Mesendoderm (in vitro differentiated cells): Measurements from ENCODE around the gene PRADC1.

Source experiments
- DNase-seq: peaks from one replicate; pipeline ENCODE4 v3.0.0; 2013
- H2AK5ac ChIP-seq: 2 replicates; pipeline ENCODE4 v1.6.1; 2013; ENCODE audit warnings: low read length, inconsistent platforms
- H2BK120ac ChIP-seq: 2 replicates; pipeline ENCODE4 v1.6.1; 2013; ENCODE audit warnings: low read depth, mild to moderate bottlenecking, low read length, moderate library complexity, mixed read lengths
- H2BK15ac ChIP-seq: replicated peaks from 2 replicates; pipeline ENCODE4 v1.6.1; 2013; ENCODE audit warnings: low read depth, mild to moderate bottlenecking, moderate library complexity
- H2BK5ac ChIP-seq: 2 replicates; pipeline ENCODE4 v1.6.1; 2013; ENCODE audit warnings: low read length, inconsistent platforms
- H3K18ac ChIP-seq: 2 replicates; pipeline ENCODE4 v1.6.1; 2013; ENCODE audit warnings: mild to moderate bottlenecking, low read length, mixed read lengths
- H3K23ac ChIP-seq: one replicate; pipeline ENCODE4 v1.6.1; 2013; ENCODE audit warnings: low read length
- H3K27ac ChIP-seq: 2 replicates; pipeline ENCODE4 v1.5.1; 2013; ENCODE audit warnings: low read depth, mild to moderate bottlenecking, inconsistent platforms, low read length, moderate library complexity
- H3K27me3 ChIP-seq: 2 replicates; pipeline ENCODE4 v1.6.1; 2013; ENCODE audit warnings: low read length, control low read depth, mild to moderate bottlenecking, inconsistent platforms; ENCODE audit not compliant: insufficient read depth, poor library complexity
- H3K36me3 ChIP-seq: 2 replicates; pipeline ENCODE4 v1.6.1; 2013; ENCODE audit warnings: low read length, inconsistent platforms; ENCODE audit not compliant: control insufficient read depth, insufficient read depth
- H3K4ac ChIP-seq: one replicate; pipeline ENCODE4 v1.6.1; 2013; ENCODE audit warnings: low read depth, mild to moderate bottlenecking, low read length, moderate library complexity
- H3K4me1 ChIP-seq: 2 replicates; pipeline ENCODE4 v1.6.1; 2013; ENCODE audit warnings: low read depth, low read length, inconsistent platforms; ENCODE audit not compliant: control insufficient read depth
- H3K4me2 ChIP-seq: 2 replicates; pipeline ENCODE4 v1.6.1; 2013; ENCODE audit warnings: low read length
- H3K4me3 ChIP-seq: 2 replicates; pipeline ENCODE4 v1.5.1; 2013; ENCODE audit warnings: mild to moderate bottlenecking, low read length
- H3K56ac ChIP-seq: one replicate; pipeline ENCODE4 v1.6.1; 2013; ENCODE audit warnings: low read length
- H3K79me1 ChIP-seq: 2 replicates; pipeline ENCODE4 v1.6.1; 2013; ENCODE audit warnings: low read length, inconsistent platforms
- H3K79me2 ChIP-seq: 2 replicates; pipeline ENCODE4 v1.6.1; 2013; ENCODE audit warnings: mild to moderate bottlenecking, low read length; ENCODE audit not compliant: control insufficient read depth, insufficient read depth
- H3K9ac ChIP-seq: 2 replicates; pipeline ENCODE4 v1.6.1; 2013; ENCODE audit warnings: low read length, inconsistent platforms
- H4K5ac ChIP-seq: one replicate; pipeline ENCODE4 v1.6.1; 2013; ENCODE audit warnings: low read length
- H4K8ac ChIP-seq: one replicate; pipeline ENCODE4 v1.6.1; 2013; ENCODE audit warnings: low read depth, mild to moderate bottlenecking, control low read depth, low read length, moderate library complexity
- WGBS: extraction: QIAGEN DNeasy Blood & Tissue Kit; methylation state at CpG from one replicate; pipeline ENCODE4 v1.1.7; 2013; ENCODE audit warnings: low lambda C conversion rate, missing lambda C conversion rate; ENCODE audit not compliant: insufficient coverage; ENCODE audit errors: extremely low coverage; 5-methylcytosine and 5-hydroxymethylcytosine counted together

Gene PRADC1

DNA sequence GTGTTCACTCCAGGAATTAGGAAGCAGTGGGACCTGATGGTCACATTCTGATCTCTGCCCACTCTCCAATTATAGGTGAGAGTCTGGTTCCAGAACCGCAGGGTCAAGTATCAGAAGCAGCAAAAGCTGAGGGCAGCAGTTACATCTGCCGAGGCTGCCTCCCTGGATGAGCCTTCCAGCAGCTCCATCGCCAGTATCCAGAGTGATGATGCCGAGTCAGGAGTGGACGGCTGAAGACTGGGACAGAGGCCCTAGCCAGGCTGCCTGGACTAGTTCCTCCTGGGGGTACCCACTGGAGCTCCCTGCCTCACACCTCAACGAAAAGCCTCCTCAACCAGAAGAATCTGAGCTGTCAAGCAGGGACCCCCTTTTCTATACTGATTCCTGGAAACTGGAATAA lies 22.3 kb downstream of the PRADC1 start:
- no peak overlapping the region for H2BK120ac ChIP-seq
- no peak overlapping the region for H3K9ac ChIP-seq
- no peaks in the 10 kb centered on the region for H3K4me1 ChIP-seq
- no peaks in the 10 kb centered on the region for H3K27me3 ChIP-seq
- no peak overlapping the region for H3K4me2 ChIP-seq
- H3K23ac ChIP-seq = no peak overlapping the region
- no peak overlapping the region for H4K5ac ChIP-seq
- H4K8ac ChIP-seq = no peak overlapping the region
- H2BK15ac ChIP-seq = no peak overlapping the region
- H3K56ac ChIP-seq = no peak overlapping the region
- no peak overlapping the region for H2AK5ac ChIP-seq
- DNase-seq = no peak
- no peaks in the 10 kb centered on the region for H3K36me3 ChIP-seq
- no peak overlapping the region for H3K18ac ChIP-seq
- peaks cover 3% of the 10 kb centered on the region for H3K79me1 ChIP-seq
- H3K27ac ChIP-seq = no peak overlapping the region
- no peak overlapping the region for H3K4ac ChIP-seq
- no peak overlapping the region for H2BK5ac ChIP-seq
- no CpG with 5 or more reads among the region's 6 CpGs for WGBS
- no peak overlapping the region for H3K4me3 ChIP-seq
- H3K79me2 ChIP-seq = peaks cover 11% of the 10 kb centered on the region

DNA sequence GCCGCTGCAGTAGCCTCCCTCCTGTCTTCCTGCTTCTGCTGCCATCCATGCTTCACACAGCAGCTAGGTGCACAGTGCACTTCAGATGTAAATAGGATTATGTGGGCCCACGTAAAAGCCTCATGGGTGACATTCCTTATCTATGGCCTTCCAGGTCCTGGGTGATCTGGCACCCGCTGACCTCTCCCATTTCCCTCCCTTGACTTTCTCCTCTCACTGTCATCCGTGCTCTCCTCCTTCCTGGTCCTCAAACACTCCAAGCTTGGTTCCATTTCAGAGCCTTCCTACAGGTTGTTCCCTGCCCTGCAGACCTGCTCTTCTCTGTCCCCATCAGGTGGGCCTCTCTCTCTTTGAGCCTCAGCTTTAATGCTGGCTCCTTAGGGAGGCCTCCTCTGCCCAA lies 23.0 kb downstream of the PRADC1 start:
- no peak overlapping the region for H3K27ac ChIP-seq
- peaks cover 4% of the 10 kb centered on the region for H3K79me2 ChIP-seq
- H3K27me3 ChIP-seq = no peaks in the 10 kb centered on the region
- H2AK5ac ChIP-seq = no peak overlapping the region
- H3K4ac ChIP-seq = no peak overlapping the region
- H2BK120ac ChIP-seq = no peak overlapping the region
- no peaks in the 10 kb centered on the region for H3K79me1 ChIP-seq
- no peak overlapping the region for H3K23ac ChIP-seq
- H3K9ac ChIP-seq = no peak overlapping the region
- no peaks in the 10 kb centered on the region for H3K36me3 ChIP-seq
- no CpG with 5 or more reads among the region's 4 CpGs for WGBS
- no peak for DNase-seq
- no peaks in the 10 kb centered on the region for H3K4me1 ChIP-seq
- H2BK5ac ChIP-seq = no peak overlapping the region
- no peak overlapping the region for H4K8ac ChIP-seq
- no peak overlapping the region for H3K56ac ChIP-seq
- H3K4me3 ChIP-seq = no peak overlapping the region
- H3K18ac ChIP-seq = no peak overlapping the region
- no peak overlapping the region for H4K5ac ChIP-seq
- H2BK15ac ChIP-seq = no peak overlapping the region
- no peak overlapping the region for H3K4me2 ChIP-seq

DNA sequence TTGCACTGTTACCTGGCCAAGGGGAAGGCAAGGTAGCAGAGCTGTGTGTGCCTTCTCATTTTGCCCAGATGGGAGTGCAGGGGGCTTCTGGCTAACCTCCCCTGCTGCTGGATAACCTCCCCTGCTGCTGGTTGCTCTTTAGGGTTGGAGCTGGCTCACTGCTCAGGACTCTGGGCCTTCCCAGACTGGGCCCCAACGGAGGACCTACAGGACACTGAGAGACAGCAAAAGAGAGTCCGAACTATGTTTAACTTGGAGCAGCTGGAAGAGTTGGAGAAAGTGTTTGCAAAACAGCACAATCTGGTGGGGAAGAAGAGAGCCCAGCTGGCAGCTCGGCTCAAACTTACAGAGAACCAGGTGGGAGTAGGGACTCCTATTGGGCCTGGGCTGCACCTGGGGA lies 24.8 kb downstream of the PRADC1 start:
- H2BK120ac ChIP-seq = no peak overlapping the region
- no peak overlapping the region for H2BK15ac ChIP-seq
- no peaks in the 10 kb centered on the region for H3K36me3 ChIP-seq
- H4K5ac ChIP-seq = no peak overlapping the region
- H3K79me1 ChIP-seq = no peaks in the 10 kb centered on the region
- no peak overlapping the region for H3K4ac ChIP-seq
- H3K18ac ChIP-seq = no peak overlapping the region
- no peak overlapping the region for H4K8ac ChIP-seq
- no peak for DNase-seq
- H2BK5ac ChIP-seq = no peak overlapping the region
- H3K27ac ChIP-seq = no peak overlapping the region
- H3K79me2 ChIP-seq = no peaks in the 10 kb centered on the region
- H3K9ac ChIP-seq = no peak overlapping the region
- peaks cover 1% of the 10 kb centered on the region for H3K27me3 ChIP-seq
- no peak overlapping the region for H3K4me3 ChIP-seq
- H2AK5ac ChIP-seq = no peak overlapping the region
- no peak overlapping the region for H3K4me2 ChIP-seq
- no CpG with 5 or more reads among the region's 3 CpGs for WGBS
- no peaks in the 10 kb centered on the region for H3K4me1 ChIP-seq
- H3K23ac ChIP-seq = no peak overlapping the region
- H3K56ac ChIP-seq = no peak overlapping the region

DNA sequence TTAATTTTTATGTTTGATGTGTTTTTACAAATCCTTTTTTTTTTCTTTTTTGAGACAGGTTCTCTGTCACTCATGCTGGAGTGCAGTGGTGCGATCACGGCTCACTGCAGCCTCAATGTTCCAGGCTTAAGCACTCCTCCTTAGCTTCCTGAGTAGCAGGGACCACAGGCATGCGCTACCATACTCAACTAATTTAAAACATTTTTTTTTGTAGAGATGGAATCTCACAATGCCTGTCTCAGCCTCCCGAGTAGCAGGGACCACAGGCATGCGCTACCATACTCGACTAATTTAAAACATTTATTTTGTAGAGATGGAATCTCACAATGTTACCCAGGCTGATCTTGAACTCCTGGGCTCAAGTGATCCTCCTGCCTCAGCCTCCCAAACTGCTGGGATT lies 27.4 kb downstream of the PRADC1 start:
- H3K23ac ChIP-seq = no peak overlapping the region
- peaks cover 7% of the 10 kb centered on the region for H3K27me3 ChIP-seq
- no peak overlapping the region for H2AK5ac ChIP-seq
- H3K79me2 ChIP-seq = no peaks in the 10 kb centered on the region
- WGBS = no CpG with 5 or more reads among the region's 6 CpGs
- H2BK120ac ChIP-seq = no peak overlapping the region
- no peak overlapping the region for H3K56ac ChIP-seq
- no peak overlapping the region for H3K4ac ChIP-seq
- H3K4me3 ChIP-seq = no peak overlapping the region
- H2BK15ac ChIP-seq = no peak overlapping the region
- H4K8ac ChIP-seq = no peak overlapping the region
- H3K4me1 ChIP-seq = no peaks in the 10 kb centered on the region
- no peak overlapping the region for H3K4me2 ChIP-seq
- no peak for DNase-seq
- H3K36me3 ChIP-seq = no peaks in the 10 kb centered on the region
- H3K9ac ChIP-seq = no peak overlapping the region
- no peak overlapping the region for H3K27ac ChIP-seq
- no peak overlapping the region for H4K5ac ChIP-seq
- no peak overlapping the region for H2BK5ac ChIP-seq
- no peaks in the 10 kb centered on the region for H3K79me1 ChIP-seq
- no peak overlapping the region for H3K18ac ChIP-seq

DNA sequence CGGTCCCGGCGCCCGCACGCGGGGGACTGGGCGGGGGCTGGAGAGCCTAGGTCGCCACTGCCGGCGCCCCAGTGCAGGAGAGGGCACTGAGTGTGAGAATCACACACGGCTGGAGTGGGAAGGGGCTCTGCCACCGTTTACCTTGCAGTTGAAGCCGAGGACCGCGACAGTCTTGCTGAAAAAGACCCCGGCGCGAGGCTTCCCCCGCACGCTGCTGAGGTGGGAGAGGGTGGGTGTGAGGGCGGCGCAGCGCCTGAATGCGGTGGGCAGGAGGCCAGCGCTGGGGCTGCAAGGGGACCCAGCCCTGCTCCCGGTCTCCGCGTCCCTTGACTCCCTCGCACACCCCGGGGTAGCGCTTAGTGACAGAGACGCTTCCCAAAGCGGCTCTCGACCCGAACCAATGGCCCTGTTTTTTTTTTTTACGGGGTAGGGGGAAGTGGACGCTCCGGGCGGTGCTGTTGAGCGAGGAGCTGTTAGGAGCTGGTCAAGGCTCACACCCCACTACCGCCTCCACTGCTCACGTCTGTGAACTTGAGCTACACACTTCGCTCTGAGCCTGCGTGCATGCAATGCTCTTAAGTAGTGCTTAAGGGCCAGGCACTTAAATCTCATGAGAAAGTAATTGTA lies 29.9 kb downstream of the PRADC1 start:
- H4K8ac ChIP-seq = no peak overlapping the region
- no peak overlapping the region for H2BK15ac ChIP-seq
- no peaks in the 10 kb centered on the region for H3K36me3 ChIP-seq
- no peak overlapping the region for H4K5ac ChIP-seq
- DNase-seq = peak; percentile 61
- no CpG with 5 or more reads among the region's 44 CpGs for WGBS
- H3K4me1 ChIP-seq = no peaks in the 10 kb centered on the region
- no peak overlapping the region for H3K18ac ChIP-seq
- peaks cover 7% of the 10 kb centered on the region for H3K27me3 ChIP-seq
- no peak overlapping the region for H3K23ac ChIP-seq
- no peak overlapping the region for H2AK5ac ChIP-seq
- no peaks in the 10 kb centered on the region for H3K79me1 ChIP-seq
- peak overlapping the region; percentile 19 for H3K4me2 ChIP-seq
- peak overlapping the region; percentile 58 for H3K56ac ChIP-seq
- no peak overlapping the region for H2BK120ac ChIP-seq
- H3K4ac ChIP-seq = no peak overlapping the region
- H3K79me2 ChIP-seq = no peaks in the 10 kb centered on the region
- H3K4me3 ChIP-seq = no peak overlapping the region
- H3K27ac ChIP-seq = no peak overlapping the region
- no peak overlapping the region for H2BK5ac ChIP-seq
- H3K9ac ChIP-seq = peak overlapping the region; percentile 32
